GM12801 (cell line): Measurements from ENCODE around the gene HOMER1.

Experiments
- TF ChIP-seq, protein P1 (sequence below): IDR thresholded peaks from one replicate; pipeline ENCODE4 v1.5.1; 2011; ENCODE audit warnings: control low read depth; ENCODE audit not compliant: insufficient read length; ENCODE audit errors: extremely low read depth

HOMER1 gene

GRCh38 chr5:79392776-79393175, 121.2 kb downstream of the HOMER1 start:
- TF ChIP-seq, protein P1, sequence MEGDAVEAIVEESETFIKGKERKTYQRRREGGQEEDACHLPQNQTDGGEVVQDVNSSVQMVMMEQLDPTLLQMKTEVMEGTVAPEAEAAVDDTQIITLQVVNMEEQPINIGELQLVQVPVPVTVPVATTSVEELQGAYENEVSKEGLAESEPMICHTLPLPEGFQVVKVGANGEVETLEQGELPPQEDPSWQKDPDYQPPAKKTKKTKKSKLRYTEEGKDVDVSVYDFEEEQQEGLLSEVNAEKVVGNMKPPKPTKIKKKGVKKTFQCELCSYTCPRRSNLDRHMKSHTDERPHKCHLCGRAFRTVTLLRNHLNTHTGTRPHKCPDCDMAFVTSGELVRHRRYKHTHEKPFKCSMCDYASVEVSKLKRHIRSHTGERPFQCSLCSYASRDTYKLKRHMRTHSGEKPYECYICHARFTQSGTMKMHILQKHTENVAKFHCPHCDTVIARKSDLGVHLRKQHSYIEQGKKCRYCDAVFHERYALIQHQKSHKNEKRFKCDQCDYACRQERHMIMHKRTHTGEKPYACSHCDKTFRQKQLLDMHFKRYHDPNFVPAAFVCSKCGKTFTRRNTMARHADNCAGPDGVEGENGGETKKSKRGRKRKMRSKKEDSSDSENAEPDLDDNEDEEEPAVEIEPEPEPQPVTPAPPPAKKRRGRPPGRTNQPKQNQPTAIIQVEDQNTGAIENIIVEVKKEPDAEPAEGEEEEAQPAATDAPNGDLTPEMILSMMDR: no peak

- TF ChIP-seq, protein P1: no peak
Measured at GRCh38 chr5:79386679-79387078, 127.3 kb downstream of the HOMER1 start.

DNA sequence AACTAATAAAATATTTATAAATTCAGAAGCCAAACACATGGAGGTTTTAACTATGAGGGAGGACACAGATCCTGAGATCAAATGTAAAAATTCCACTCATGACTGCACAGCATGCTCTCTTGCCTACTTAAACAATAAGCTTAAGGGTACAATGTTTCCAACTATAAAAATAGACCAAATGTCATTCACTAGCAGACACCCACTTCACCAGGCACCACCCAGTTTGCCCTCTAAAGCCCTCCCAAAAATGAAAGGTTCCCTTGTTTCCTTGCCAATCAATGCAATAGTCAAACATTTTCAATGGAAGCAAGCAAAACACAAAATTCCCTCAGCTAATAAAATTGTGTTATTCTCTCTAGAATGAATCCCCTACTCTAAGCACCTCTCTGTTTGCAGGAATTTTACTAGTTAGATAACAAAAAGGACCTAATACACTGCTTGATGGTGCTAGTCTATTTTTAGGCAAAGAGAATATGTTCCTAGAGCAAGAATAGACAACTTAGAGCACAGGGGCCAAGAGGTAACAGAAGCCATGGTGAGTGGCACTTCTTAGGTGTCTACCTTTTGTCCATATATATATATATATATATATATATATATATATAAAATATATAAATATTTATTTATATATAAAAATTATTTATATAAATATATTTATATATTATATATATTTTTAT, 135.3 kb downstream of the HOMER1 start:
- TF ChIP-seq, protein P1: no peak

DNA sequence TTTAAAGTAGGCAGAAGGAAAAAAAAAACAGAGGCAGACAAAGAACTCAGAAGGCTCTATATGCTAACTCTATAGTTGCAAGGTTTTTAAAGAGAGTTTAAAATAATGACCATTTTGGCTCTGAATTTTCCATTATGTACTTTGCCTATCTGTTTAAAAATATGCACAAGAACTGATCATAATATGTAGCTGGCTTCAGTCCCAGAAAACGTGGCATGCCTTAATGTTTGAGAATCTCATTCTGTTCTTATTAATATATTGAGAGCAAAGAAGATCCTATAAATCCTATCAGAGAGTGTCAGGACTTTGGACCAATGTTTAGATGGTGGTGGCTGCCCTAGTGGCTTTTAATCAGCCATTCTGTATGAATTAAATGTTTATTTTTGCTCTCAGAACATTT, 156.5 kb downstream of the HOMER1 start:
- TF ChIP-seq, protein P1: no peak

GRCh38 chr5:79349881-79350280, 164.1 kb downstream of the HOMER1 start:
- TF ChIP-seq, protein P1: no peak

DNA sequence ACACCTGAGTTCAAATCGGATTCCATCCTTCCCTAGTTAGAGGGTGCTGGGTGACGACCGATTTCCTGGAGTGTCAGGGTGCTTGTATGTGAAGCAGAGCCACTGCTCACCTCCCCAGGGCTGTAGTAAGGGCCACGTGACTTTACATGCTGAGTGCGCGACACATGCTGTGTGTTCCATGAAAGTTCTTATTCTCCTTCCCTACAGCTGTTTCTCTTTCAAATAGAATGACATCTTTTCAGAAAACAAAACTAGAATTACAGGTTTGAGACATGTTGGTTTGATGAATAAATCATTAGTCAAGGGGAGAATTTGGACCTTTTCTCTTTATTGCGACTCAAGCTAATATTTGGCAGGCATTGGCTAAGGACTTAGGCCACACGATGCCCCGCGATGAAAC, 164.9 kb downstream of the HOMER1 start:
- TF ChIP-seq, protein P1: no peak

GRCh38 chr5:79346420-79346824, 167.5 kb downstream of the HOMER1 start:
- TF ChIP-seq, protein P1: no peak
